NT2/D1 (cell line): Measurements from ENCODE around the gene TGFBI.

Experiments
- SUZ12 ChIP-seq: IDR thresholded peaks from 2 replicates; pipeline ENCODE4 v1.6.1; 2011; ENCODE audit not compliant: insufficient read length, insufficient read depth; ENCODE audit errors: extremely low read depth
- YY1 ChIP-seq: IDR thresholded peaks from 2 replicates; pipeline ENCODE4 v1.6.1; 2011; ENCODE audit not compliant: insufficient read length, insufficient read depth
- ZNF274 ChIP-seq: IDR thresholded peaks from 2 replicates; pipeline ENCODE4 v1.6.1; 2011; ENCODE audit warnings: mild to moderate bottlenecking, low read depth, low read length

- no peak for TF ChIP-seq YY1
- no peak for TF ChIP-seq SUZ12
- TF ChIP-seq ZNF274 = no peak
Measured at GRCh38 chr5:136048966-136049365, 20.2 kb downstream of the TGFBI start.
